ENCODE data around the gene CLEC4E. TPM values are rescaled to one million over a fixed set of nuclear protein-coding genes. Genes with fewer than 3 reads are reported as not detected.

The CLEC4E gene
- polyA plus RNA-seq, 1 donor (not counting 4 experiments of a cell fraction or from before 2014, with no cell fraction given), result not detected

DNA sequence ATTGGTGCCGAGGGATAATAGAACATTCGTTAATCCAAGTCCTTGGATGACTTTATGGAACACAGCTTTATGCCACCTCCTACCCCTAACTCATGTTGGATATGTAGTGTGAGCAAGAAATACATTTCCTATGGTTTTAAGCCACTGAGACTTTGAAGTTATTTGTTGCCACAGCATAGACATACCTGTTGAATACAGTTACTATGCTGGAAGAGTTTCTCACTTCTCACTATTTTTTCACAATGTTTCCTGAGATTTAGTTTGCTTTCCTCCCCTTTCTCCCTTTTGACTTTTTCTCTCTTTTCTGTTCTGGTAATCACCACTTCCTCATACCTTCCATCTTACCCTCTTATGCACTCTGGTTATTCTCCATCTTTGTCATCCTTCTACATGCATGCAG, 7.5 kb upstream of the CLEC4E start:
- Histone ChIP-seq H3K4me2 (ENCODE audit: control insufficient read depth, extremely low read depth, insufficient read depth, low read depth, low read length) (no peak overlapping the region), H3K4me1 (ENCODE audit: control insufficient read depth, extremely low read depth, insufficient read depth, low read length) (peaks cover 3% of the 10 kb centered on the region), H3K36me3 (ENCODE audit: control insufficient read depth in 2 of 2, extremely low read depth in 1 of 2, insufficient read depth in 2 of 2, low read length in 2 of 2) (no peaks in the 10 kb centered on the region), H3K9me1 (ENCODE audit: control insufficient read depth, extremely low read depth, insufficient read depth, low read length) (no peaks in the 10 kb centered on the region), H4K20me1 (ENCODE audit: control insufficient read depth, extremely low read depth, insufficient read depth, low read length) (no peaks in the 10 kb centered on the region), H3K27me3 (ENCODE audit: control insufficient read depth, extremely low read depth, insufficient read depth, low read length) (no peaks in the 10 kb centered on the region), H3K9ac (ENCODE audit: control insufficient read depth, extremely low read depth, insufficient read depth, low read length) (no peak overlapping the region), H3K27ac (ENCODE audit: control insufficient read depth, insufficient read depth, low read length) (no peak overlapping the region), H3K9me3 (ENCODE audit: control insufficient read depth, low read depth, low read length) (no peaks in the 10 kb centered on the region), H2AFZ (ENCODE audit: control insufficient read depth, low read length) (no peak overlapping the region), H3K4me3 (ENCODE audit: control insufficient read depth in 2 of 3, extremely low read depth in 1 of 3, insufficient read depth in 2 of 3, low read depth in 1 of 3, low read length in 3 of 3) (no peak overlapping the region), H3K79me2 (ENCODE audit: control insufficient read depth, insufficient read depth, low read length) (no peaks in the 10 kb centered on the region)
- FAIRE-seq (no peak), DNase-seq (ENCODE audit: low read depth, low spot score) (no peak)
- dilution Hi-C loops (cut with MboI; ENCODE audit: extremely low pct_ligation_motif_present, low sequenced_read_pairs), result no loop called here
- no peak for TF ChIP-seq EZH2 (IDR thresholded peaks at IDR 0.05; ENCODE audit: low read length)
- TF ChIP-seq, protein P1, sequence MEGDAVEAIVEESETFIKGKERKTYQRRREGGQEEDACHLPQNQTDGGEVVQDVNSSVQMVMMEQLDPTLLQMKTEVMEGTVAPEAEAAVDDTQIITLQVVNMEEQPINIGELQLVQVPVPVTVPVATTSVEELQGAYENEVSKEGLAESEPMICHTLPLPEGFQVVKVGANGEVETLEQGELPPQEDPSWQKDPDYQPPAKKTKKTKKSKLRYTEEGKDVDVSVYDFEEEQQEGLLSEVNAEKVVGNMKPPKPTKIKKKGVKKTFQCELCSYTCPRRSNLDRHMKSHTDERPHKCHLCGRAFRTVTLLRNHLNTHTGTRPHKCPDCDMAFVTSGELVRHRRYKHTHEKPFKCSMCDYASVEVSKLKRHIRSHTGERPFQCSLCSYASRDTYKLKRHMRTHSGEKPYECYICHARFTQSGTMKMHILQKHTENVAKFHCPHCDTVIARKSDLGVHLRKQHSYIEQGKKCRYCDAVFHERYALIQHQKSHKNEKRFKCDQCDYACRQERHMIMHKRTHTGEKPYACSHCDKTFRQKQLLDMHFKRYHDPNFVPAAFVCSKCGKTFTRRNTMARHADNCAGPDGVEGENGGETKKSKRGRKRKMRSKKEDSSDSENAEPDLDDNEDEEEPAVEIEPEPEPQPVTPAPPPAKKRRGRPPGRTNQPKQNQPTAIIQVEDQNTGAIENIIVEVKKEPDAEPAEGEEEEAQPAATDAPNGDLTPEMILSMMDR (optimal IDR thresholded peaks at IDR 0.05 in 1 of 3, IDR thresholded peaks at IDR 0.05 in 1 of 3, conservative IDR thresholded peaks at IDR 0.05 in 1 of 3; ENCODE audit: extremely low read depth in 1 of 3, insufficient read depth in 2 of 3, low read length in 3 of 3), result no peak

DNA sequence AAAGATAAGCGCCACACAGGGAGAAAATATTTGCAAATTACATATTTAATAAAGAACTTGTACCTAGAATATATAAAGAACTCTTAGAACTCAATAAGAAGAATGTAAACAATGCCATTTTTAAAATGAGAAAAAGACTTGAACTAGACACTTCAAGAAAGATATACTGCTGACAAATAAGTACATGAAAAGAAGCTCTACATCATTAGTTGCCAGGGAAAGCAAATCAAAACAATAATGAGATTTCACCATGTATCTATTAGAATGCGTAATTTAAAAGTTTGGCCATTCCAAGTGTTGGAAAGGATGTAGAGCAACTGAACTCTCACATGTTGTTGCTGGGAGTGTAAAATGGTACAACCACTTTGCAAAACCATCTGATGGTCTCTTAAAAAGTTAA, 6.9 kb upstream of the CLEC4E start:
- DNase-seq (ENCODE audit: low read depth, low spot score) (no peak), FAIRE-seq (no peak)
- no peak overlapping the region for H2AFZ ChIP-seq (ENCODE audit: control insufficient read depth, low read length)
- dilution Hi-C loops (cut with MboI; ENCODE audit: extremely low pct_ligation_motif_present, low sequenced_read_pairs), result no loop called here
- H3K79me2 ChIP-seq (ENCODE audit: control insufficient read depth, insufficient read depth, low read length), result no peaks in the 10 kb centered on the region
- H3K9me1 ChIP-seq (ENCODE audit: control insufficient read depth, extremely low read depth, insufficient read depth, low read length), result no peaks in the 10 kb centered on the region
- H4K20me1 ChIP-seq (ENCODE audit: control insufficient read depth, extremely low read depth, insufficient read depth, low read length), result no peaks in the 10 kb centered on the region
- no peak overlapping the region for H3K27ac ChIP-seq (ENCODE audit: control insufficient read depth, insufficient read depth, low read length)
- no peak for TF ChIP-seq EZH2 (IDR thresholded peaks at IDR 0.05; ENCODE audit: low read length)
- H3K9ac ChIP-seq (ENCODE audit: control insufficient read depth, extremely low read depth, insufficient read depth, low read length), result no peak overlapping the region
- H3K27me3 ChIP-seq (ENCODE audit: control insufficient read depth, extremely low read depth, insufficient read depth, low read length), result no peaks in the 10 kb centered on the region
- no peak overlapping the region for H3K4me2 ChIP-seq (ENCODE audit: control insufficient read depth, extremely low read depth, insufficient read depth, low read depth, low read length)
- H3K36me3 ChIP-seq (ENCODE audit: control insufficient read depth in 2 of 2, extremely low read depth in 1 of 2, insufficient read depth in 2 of 2, low read length in 2 of 2), result no peaks in the 10 kb centered on the region
- H3K9me3 ChIP-seq (ENCODE audit: control insufficient read depth, low read depth, low read length), result no peaks in the 10 kb centered on the region
- H3K4me1 ChIP-seq (ENCODE audit: control insufficient read depth, extremely low read depth, insufficient read depth, low read length), result peaks cover 3% of the 10 kb centered on the region
- H3K4me3 ChIP-seq (ENCODE audit: control insufficient read depth in 2 of 3, extremely low read depth in 1 of 3, insufficient read depth in 2 of 3, low read depth in 1 of 3, low read length in 3 of 3), result no peak overlapping the region

DNA sequence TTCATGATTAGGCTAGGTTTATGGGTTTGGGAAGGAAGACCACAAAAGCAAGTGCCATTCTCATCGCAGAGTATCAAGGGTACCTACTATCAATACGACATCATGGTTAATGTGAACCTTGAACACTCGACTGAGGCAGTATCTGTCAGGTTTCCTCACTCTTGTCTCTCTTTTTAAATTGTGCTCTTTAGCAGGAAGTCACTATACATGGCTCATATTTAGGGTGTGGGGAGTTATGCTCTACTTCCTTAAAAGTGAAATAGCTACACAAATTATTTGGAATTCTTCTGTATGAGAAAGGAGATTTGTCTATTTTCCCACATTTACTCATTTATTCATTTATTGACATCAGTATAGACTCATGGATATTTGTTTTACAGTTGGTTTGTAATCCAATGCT, 5.9 kb upstream of the CLEC4E start:
- H3K27ac ChIP-seq (ENCODE audit: control insufficient read depth, insufficient read depth, low read length), result no peak overlapping the region
- H3K27me3 ChIP-seq (ENCODE audit: control insufficient read depth, extremely low read depth, insufficient read depth, low read length), result no peaks in the 10 kb centered on the region
- H2AFZ ChIP-seq (ENCODE audit: control insufficient read depth, low read length), result no peak overlapping the region
- H3K4me3 ChIP-seq (ENCODE audit: control insufficient read depth in 2 of 3, extremely low read depth in 1 of 3, insufficient read depth in 2 of 3, low read depth in 1 of 3, low read length in 3 of 3), result no peak overlapping the region
- no peaks in the 10 kb centered on the region for H3K9me1 ChIP-seq (ENCODE audit: control insufficient read depth, extremely low read depth, insufficient read depth, low read length)
- dilution Hi-C loops (cut with MboI; ENCODE audit: extremely low pct_ligation_motif_present, low sequenced_read_pairs), result no loop called here
- H3K9me3 ChIP-seq (ENCODE audit: control insufficient read depth, low read depth, low read length), result no peaks in the 10 kb centered on the region
- no peak for TF ChIP-seq EZH2 (IDR thresholded peaks at IDR 0.05; ENCODE audit: low read length)
- TF ChIP-seq, protein P1 (optimal IDR thresholded peaks at IDR 0.05 in 1 of 3, IDR thresholded peaks at IDR 0.05 in 1 of 3, conservative IDR thresholded peaks at IDR 0.05 in 1 of 3; ENCODE audit: extremely low read depth in 1 of 3, insufficient read depth in 2 of 3, low read length in 3 of 3), result no peak
- FAIRE-seq, result no peak
- no peak overlapping the region for H3K4me2 ChIP-seq (ENCODE audit: control insufficient read depth, extremely low read depth, insufficient read depth, low read depth, low read length)
- H4K20me1 ChIP-seq (ENCODE audit: control insufficient read depth, extremely low read depth, insufficient read depth, low read length), result no peaks in the 10 kb centered on the region
- no peak overlapping the region for H3K9ac ChIP-seq (ENCODE audit: control insufficient read depth, extremely low read depth, insufficient read depth, low read length)
- H3K79me2 ChIP-seq (ENCODE audit: control insufficient read depth, insufficient read depth, low read length), result no peaks in the 10 kb centered on the region
- H3K36me3 ChIP-seq (ENCODE audit: control insufficient read depth in 2 of 2, extremely low read depth in 1 of 2, insufficient read depth in 2 of 2, low read length in 2 of 2), result no peaks in the 10 kb centered on the region
- peaks cover 3% of the 10 kb centered on the region for H3K4me1 ChIP-seq (ENCODE audit: control insufficient read depth, extremely low read depth, insufficient read depth, low read length)
- DNase-seq (ENCODE audit: low read depth, low spot score), result no peak

Data from keratinocyte (primary cell).